ENCODE results near the gene DNAH6. TPM values are rescaled to one million over a fixed set of nuclear protein-coding genes. Genes with fewer than 3 reads are reported as not detected.

DNAH6 gene
- total RNA-seq, 1 experiment from 2014 or later = 0.39 TPM

GRCh38 chr2:84768840-84769239 is 252.5 kb downstream of the DNAH6 start:
- peaks cover 39% of the 10 kb centered on the region for H3K9me3 Mint-ChIP-seq
- no peak overlapping the region for H3K27ac Mint-ChIP-seq
- no peak for DNase-seq (ENCODE audit: low spot score)
- no peaks in the 10 kb centered on the region for H3K4me1 Mint-ChIP-seq
- H3K36me3 Mint-ChIP-seq = peaks cover 11% of the 10 kb centered on the region; the same call in 1 of the 2 replicates
- ChIA-PET CTCF (interaction anchor here (1.0 kb wide), 1 partner anchor 27 kb away, joined by 4 read pairs; no protein-coding TSS in a partner anchor), POLR2A (no interaction called here)
- H3K4me3 Mint-ChIP-seq = no peak overlapping the region
- H3K27me3 Mint-ChIP-seq (ENCODE audit: low read depth) = no peaks in the 10 kb centered on the region; the same call in 1 of the 2 replicates
- TF ChIP-seq CDX4 (CRISPR knock-in tag; IDR thresholded peaks at IDR 0.05; ENCODE audit: borderline replicate concordance) = no peak
- TF ChIP-seq CTCF (IDR thresholded peaks at IDR 0.05) = no peak
- TF ChIP-seq E2F1 (CRISPR knock-in tag; IDR thresholded peaks at IDR 0.05) = no peak
- no peak for TF ChIP-seq ZNF425 (CRISPR knock-in tag; conservative IDR thresholded peaks at IDR 0.05)
- no peak for TF ChIP-seq ETV6 (CRISPR knock-in tag; IDR thresholded peaks at IDR 0.05)
- TF ChIP-seq, protein P1, sequence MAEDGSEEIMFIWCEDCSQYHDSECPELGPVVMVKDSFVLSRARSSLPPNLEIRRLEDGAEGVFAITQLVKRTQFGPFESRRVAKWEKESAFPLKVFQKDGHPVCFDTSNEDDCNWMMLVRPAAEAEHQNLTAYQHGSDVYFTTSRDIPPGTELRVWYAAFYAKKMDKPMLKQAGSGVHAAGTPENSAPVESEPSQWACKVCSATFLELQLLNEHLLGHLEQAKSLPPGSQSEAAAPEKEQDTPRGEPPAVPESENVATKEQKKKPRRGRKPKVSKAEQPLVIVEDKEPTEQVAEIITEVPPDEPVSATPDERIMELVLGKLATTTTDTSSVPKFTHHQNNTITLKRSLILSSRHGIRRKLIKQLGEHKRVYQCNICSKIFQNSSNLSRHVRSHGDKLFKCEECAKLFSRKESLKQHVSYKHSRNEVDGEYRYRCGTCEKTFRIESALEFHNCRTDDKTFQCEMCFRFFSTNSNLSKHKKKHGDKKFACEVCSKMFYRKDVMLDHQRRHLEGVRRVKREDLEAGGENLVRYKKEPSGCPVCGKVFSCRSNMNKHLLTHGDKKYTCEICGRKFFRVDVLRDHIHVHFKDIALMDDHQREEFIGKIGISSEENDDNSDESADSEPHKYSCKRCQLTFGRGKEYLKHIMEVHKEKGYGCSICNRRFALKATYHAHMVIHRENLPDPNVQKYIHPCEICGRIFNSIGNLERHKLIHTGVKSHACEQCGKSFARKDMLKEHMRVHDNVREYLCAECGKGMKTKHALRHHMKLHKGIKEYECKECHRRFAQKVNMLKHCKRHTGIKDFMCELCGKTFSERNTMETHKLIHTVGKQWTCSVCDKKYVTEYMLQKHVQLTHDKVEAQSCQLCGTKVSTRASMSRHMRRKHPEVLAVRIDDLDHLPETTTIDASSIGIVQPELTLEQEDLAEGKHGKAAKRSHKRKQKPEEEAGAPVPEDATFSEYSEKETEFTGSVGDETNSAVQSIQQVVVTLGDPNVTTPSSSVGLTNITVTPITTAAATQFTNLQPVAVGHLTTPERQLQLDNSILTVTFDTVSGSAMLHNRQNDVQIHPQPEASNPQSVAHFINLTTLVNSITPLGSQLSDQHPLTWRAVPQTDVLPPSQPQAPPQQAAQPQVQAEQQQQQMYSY (CRISPR knock-in tag; IDR thresholded peaks at IDR 0.05) = no peak
- no peak for TF ChIP-seq EMX1 (CRISPR knock-in tag; IDR thresholded peaks at IDR 0.05)
- no peak for TF ChIP-seq ATF1 (CRISPR knock-in tag; IDR thresholded peaks at IDR 0.05)
- TF ChIP-seq ZNF138 (CRISPR knock-in tag; conservative IDR thresholded peaks at IDR 0.05) = no peak
- TF ChIP-seq, protein P2, sequence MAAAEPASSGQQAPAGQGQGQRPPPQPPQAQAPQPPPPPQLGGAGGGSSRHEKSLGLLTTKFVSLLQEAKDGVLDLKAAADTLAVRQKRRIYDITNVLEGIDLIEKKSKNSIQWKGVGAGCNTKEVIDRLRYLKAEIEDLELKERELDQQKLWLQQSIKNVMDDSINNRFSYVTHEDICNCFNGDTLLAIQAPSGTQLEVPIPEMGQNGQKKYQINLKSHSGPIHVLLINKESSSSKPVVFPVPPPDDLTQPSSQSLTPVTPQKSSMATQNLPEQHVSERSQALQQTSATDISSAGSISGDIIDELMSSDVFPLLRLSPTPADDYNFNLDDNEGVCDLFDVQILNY (CRISPR knock-in tag; IDR thresholded peaks at IDR 0.05) = no peak
- TF ChIP-seq SOX15 (CRISPR knock-in tag; IDR thresholded peaks at IDR 0.05) = no peak
- TF ChIP-seq TEAD4 (CRISPR knock-in tag; IDR thresholded peaks at IDR 0.05) = no peak
- no peak for TF ChIP-seq IRF1 (CRISPR knock-in tag; IDR thresholded peaks at IDR 0.05)
- TF ChIP-seq, protein P3, sequence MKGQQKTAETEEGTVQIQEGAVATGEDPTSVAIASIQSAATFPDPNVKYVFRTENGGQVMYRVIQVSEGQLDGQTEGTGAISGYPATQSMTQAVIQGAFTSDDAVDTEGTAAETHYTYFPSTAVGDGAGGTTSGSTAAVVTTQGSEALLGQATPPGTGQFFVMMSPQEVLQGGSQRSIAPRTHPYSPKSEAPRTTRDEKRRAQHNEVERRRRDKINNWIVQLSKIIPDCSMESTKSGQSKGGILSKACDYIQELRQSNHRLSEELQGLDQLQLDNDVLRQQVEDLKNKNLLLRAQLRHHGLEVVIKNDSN (CRISPR knock-in tag; IDR thresholded peaks at IDR 0.05) = no peak
- TF ChIP-seq NR2C2 (CRISPR knock-in tag; IDR thresholded peaks at IDR 0.05) = no peak
- TF ChIP-seq, protein P4, sequence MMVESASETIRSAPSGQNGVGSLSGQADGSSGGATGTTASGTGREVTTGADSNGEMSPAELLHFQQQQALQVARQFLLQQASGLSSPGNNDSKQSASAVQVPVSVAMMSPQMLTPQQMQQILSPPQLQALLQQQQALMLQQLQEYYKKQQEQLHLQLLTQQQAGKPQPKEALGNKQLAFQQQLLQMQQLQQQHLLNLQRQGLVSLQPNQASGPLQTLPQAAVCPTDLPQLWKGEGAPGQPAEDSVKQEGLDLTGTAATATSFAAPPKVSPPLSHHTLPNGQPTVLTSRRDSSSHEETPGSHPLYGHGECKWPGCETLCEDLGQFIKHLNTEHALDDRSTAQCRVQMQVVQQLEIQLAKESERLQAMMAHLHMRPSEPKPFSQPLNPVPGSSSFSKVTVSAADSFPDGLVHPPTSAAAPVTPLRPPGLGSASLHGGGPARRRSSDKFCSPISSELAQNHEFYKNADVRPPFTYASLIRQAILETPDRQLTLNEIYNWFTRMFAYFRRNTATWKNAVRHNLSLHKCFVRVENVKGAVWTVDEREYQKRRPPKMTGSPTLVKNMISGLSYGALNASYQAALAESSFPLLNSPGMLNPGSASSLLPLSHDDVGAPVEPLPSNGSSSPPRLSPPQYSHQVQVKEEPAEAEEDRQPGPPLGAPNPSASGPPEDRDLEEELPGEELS (CRISPR knock-in tag; IDR thresholded peaks at IDR 0.05) = no peak
- TF ChIP-seq GTF2I (CRISPR knock-in tag; conservative IDR thresholded peaks at IDR 0.05) = no peak
- TF ChIP-seq ZNF232 (CRISPR knock-in tag; IDR thresholded peaks at IDR 0.05) = no peak
- TF ChIP-seq FOXP1 (CRISPR knock-in tag; IDR thresholded peaks at IDR 0.05; ENCODE audit: borderline replicate concordance) = no peak
- ATAC-seq = no peak

Measured in WTC11 (cell line).